MCF 10A (cell line): Measurements from ENCODE around the gene SVIL. TPM values are rescaled to one million over a fixed set of nuclear protein-coding genes. Genes with fewer than 3 reads are reported as not detected.
"Not testable (repeated sequence)": the region's sequence is repeated elsewhere in the genome, so short reads cannot be mapped to it uniquely, and the experiment has no call there.

Source experiments
- BruUV-seq: library from RNA; stranded (reverse); fragments of 400-500 nt; replicated peaks from 2 replicates; lab custom pipeline; 2021; lab: Mats Ljungman, UMichigan
- CTCF ChIA-PET: fragments of 300-600 bp; sonication (Branson Sonifier 250); formaldehyde crosslinking; extraction: SDS; loops from one replicate; lab custom pipeline; 2021; ENCODE audit warnings: antibody characterized with exemption, inconsistent platforms; lab: Yijun Ruan, JAX
- POLR2A ChIA-PET: fragments of 300-600, 350-650 bp; sonication (Branson Sonifier 250); formaldehyde crosslinking; extraction: SDS; loops from one replicate; lab custom pipeline; 2020; ENCODE audit warnings: antibody characterized with exemption, inconsistent platforms; lab: Yijun Ruan, JAX
- DNase-seq: peaks from one replicate; pipeline ENCODE4 v3.0.0-alpha.2; 2018; ENCODE audit not compliant: unreplicated experiment
- H3K27ac Mint-ChIP-seq: one replicate; pipeline ENCODE4 v1.8.0; 2022; ENCODE audit warnings: mild to moderate bottlenecking, low read depth, mixed read lengths; ENCODE audit not compliant: unreplicated experiment
- H3K27me3 Mint-ChIP-seq: one replicate; pipeline ENCODE4 v1.8.0; 2022; ENCODE audit warnings: mixed read lengths; ENCODE audit not compliant: insufficient read depth, unreplicated experiment
- H3K36me3 Mint-ChIP-seq: one replicate; pipeline ENCODE4 v1.8.0; 2022; ENCODE audit warnings: mild to moderate bottlenecking, moderate library complexity, mixed read lengths; ENCODE audit not compliant: insufficient read depth, unreplicated experiment
- H3K4me1 Mint-ChIP-seq: one replicate; pipeline ENCODE4 v1.8.0; 2022; ENCODE audit warnings: mixed read lengths; ENCODE audit not compliant: insufficient read depth, unreplicated experiment
- H3K4me3 Mint-ChIP-seq: one replicate; pipeline ENCODE4 v1.8.0; 2022; ENCODE audit warnings: mild to moderate bottlenecking, moderate library complexity, mixed read lengths; ENCODE audit not compliant: unreplicated experiment
- H3K9me3 Mint-ChIP-seq: one replicate; pipeline ENCODE4 v1.8.0; 2022; ENCODE audit warnings: mixed read lengths; ENCODE audit not compliant: unreplicated experiment
- CTCF ChIP-seq: fragments of 200-600 bp; IDR thresholded peaks from one replicate; pipeline ENCODE4 v1.8.0; 2022; ENCODE audit warnings: antibody characterized with exemption, mild to moderate bottlenecking; ENCODE audit not compliant: unreplicated experiment
- intact Hi-C: fragments of 100-400 bp; cut with micrococcal nuclease; formaldehyde crosslinking; loops from 2 replicates; pipeline ENCODE4 v1.14.1; 2022
- total RNA-seq: library from RNA; stranded (reverse); gene quantifications from 2 replicates; pipeline ENCODE4 v1.2.3, GENCODE V29; 2022

Gene SVIL
- total RNA-seq, 1 experiment from 2014 or later, result 43.3 TPM

- no peaks in the 10 kb centered on the region for H3K9me3 Mint-ChIP-seq
- peaks cover 29% of the 10 kb centered on the region for H3K36me3 Mint-ChIP-seq
- no peaks in the 10 kb centered on the region for H3K27me3 Mint-ChIP-seq
- no TSS peak for BruUV-seq
- ChIA-PET POLR2A (no interaction called here), CTCF (interaction anchor here (0.6 to 1.4 kb wide), 2 partner anchors 13 to 202 kb away, joined by 4 to 6 read pairs; no protein-coding TSS in a partner anchor)
- TF ChIP-seq CTCF, result no peak
- H3K4me1 Mint-ChIP-seq, result peaks cover 9% of the 10 kb centered on the region
- no peak for DNase-seq
- no peak overlapping the region for H3K27ac Mint-ChIP-seq
- intact Hi-C loops, result no loop called here
- no peak overlapping the region for H3K4me3 Mint-ChIP-seq
Observed at GRCh38 chr10:29576681-29577080, 58.1 kb downstream of the SVIL start.

GRCh38 chr10:29575098-29575455 lies 59.7 kb downstream of the SVIL start:
- H3K4me3 Mint-ChIP-seq, result no peak overlapping the region
- intact Hi-C loops, result no loop called here
- ChIA-PET CTCF (interaction anchor here (1.1 kb wide), 1 partner anchor 71 kb away, joined by 4 read pairs; no protein-coding TSS in a partner anchor), POLR2A (no interaction called here)
- no peaks in the 10 kb centered on the region for H3K27me3 Mint-ChIP-seq
- H3K4me1 Mint-ChIP-seq, result peaks cover 8% of the 10 kb centered on the region
- no peak overlapping the region for H3K27ac Mint-ChIP-seq
- H3K36me3 Mint-ChIP-seq, result peaks cover 22% of the 10 kb centered on the region
- DNase-seq, result no peak
- H3K9me3 Mint-ChIP-seq, result no peaks in the 10 kb centered on the region
- BruUV-seq, result no TSS peak
- TF ChIP-seq CTCF, result no peak

GRCh38 chr10:29574212-29575097 lies 60.3 kb downstream of the SVIL start:
- POLR2A ChIA-PET, intact Hi-C loops, BruUV-seq, H3K4me3 Mint-ChIP-seq, H3K4me1 Mint-ChIP-seq, DNase-seq, H3K27me3 Mint-ChIP-seq, H3K9me3 Mint-ChIP-seq: not testable (repeated sequence)
- CTCF ChIA-PET, result interaction anchor here (1.1 kb wide), 1 partner anchor 71 kb away, joined by 4 read pairs; no protein-coding TSS in a partner anchor
- H3K27ac Mint-ChIP-seq, result peak overlapping the region; percentile 46
- H3K36me3 Mint-ChIP-seq, result peaks cover 22% of the 10 kb centered on the region

GRCh38 chr10:29570248-29570647 lies 64.5 kb downstream of the SVIL start:
- POLR2A ChIA-PET, H3K27ac Mint-ChIP-seq, DNase-seq, intact Hi-C loops, H3K4me1 Mint-ChIP-seq, BruUV-seq, H3K4me3 Mint-ChIP-seq, H3K27me3 Mint-ChIP-seq, H3K9me3 Mint-ChIP-seq: not testable (repeated sequence)
- CTCF ChIA-PET, result interaction anchor here (0.6 kb wide), 1 partner anchor 777 kb away, joined by 3 read pairs; no protein-coding TSS in a partner anchor
- H3K36me3 Mint-ChIP-seq, result peaks cover 38% of the 10 kb centered on the region

- ChIA-PET CTCF (no interaction called here), POLR2A (interaction anchor here (1.3 kb wide), 1 partner anchor 14 kb away, joined by 3 read pairs; no protein-coding TSS in a partner anchor)
- no peak for DNase-seq
- Mint-ChIP-seq H3K4me1 (no peaks in the 10 kb centered on the region), H3K36me3 (peaks cover 39% of the 10 kb centered on the region), H3K9me3 (no peaks in the 10 kb centered on the region), H3K4me3 (no peak overlapping the region), H3K27ac (no peak overlapping the region), H3K27me3 (no peaks in the 10 kb centered on the region)
- TF ChIP-seq CTCF, result no peak
- no TSS peak for BruUV-seq
- intact Hi-C loops, result no loop called here
Observed at GRCh38 chr10:29569795-29570194, 65.0 kb downstream of the SVIL start.
